HG03432 (cell line): Measurements from ENCODE around the gene RERE.

Experiments used
- ATAC-seq: cut with Tn5 transposase; IDR thresholded peaks from one replicate; pipeline ENCODE4 v1.9.1; 2021; ENCODE audit warnings: mild to moderate bottlenecking, moderate library complexity; ENCODE audit not compliant: unreplicated experiment

RERE gene

DNA sequence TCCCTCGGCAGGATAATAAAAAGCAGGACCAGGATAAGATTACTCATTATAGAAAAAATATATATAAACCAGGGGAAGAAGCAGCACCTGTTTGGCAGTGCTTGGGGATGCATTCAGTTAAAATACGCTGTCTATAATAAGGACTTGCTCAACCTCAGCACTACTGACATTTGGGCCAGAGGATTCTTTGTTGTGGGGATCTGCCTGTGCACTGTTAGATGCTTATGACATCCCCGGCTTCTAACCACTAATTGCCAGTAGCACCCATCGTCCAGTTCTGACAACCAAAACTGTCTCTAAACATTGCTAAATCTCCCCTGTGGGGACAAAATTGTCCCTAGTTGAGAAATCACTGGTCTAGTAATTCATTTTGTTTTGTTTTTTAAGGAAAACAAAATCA, 257.4 kb downstream of the RERE start:
- no peak for ATAC-seq

DNA sequence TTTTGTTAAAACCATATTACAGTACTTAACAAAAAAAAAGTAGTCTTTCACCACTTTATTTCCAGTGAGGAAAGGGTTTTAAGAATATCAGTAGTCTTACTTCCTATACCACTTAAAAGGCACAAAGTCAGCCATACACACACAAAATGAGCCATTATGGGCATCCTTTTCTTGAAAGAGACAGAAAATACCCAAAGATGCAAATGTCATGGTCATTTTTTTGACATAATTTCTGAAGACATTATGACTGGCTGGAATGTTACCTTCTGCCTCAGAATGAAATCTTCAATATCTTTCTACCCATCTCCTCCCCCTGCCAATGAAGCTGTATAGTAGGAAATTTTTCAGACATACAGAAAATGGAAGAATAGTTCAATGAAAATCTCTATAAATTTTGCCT, 261.9 kb downstream of the RERE start:
- ATAC-seq: no peak

DNA sequence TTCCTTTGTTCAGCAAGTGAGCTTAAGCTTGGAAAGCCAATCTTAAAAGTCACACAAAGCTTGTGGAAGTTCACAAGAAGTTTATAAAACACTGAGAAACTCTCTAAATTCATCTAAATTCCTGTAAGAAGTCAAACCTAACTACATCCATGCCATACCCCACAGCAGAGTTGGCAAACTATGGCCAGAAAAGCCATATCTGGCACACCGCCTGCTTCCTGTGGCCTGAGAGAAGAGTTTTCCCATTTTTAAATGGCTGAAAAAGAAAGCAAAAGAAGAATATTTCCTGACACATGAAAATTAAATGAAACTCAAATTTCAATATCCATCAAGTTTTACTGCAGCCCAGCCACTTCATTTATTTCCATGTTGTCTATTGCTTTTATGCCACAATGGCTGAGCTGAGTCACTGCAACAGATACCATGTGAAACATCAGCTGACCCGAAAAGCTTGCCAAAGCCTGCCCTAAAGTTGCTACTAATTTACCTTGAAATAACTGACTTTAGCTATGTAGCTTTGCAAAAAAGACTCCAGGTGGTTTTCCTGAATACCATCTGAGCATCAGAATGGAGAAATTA, 262.4 kb downstream of the RERE start:
- ATAC-seq: no peak

DNA sequence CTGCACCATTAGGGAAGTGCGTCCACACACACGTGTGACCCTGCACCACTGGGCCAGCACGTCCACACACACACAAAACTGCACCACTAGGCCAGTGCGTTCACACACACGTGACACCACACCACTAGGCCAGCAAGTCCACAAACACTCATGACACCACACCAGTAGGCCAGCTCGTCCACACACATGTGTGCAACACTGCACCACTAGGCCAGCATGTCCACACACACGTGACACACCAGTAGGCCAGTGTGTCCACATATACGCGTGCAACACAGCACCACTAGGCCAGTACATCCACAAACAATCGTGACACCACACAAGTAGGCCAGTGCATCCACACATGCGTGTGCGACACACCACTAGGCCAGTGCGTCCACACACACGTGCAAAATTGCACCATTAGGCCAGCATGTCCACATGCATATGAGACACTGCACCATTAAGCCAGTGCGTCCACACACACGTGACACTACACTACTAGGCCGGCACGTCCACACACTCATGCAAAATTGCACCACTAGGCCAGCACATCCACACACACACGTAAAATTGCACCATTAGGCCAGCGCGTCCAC, 264.5 kb downstream of the RERE start:
- no peak for ATAC-seq

DNA sequence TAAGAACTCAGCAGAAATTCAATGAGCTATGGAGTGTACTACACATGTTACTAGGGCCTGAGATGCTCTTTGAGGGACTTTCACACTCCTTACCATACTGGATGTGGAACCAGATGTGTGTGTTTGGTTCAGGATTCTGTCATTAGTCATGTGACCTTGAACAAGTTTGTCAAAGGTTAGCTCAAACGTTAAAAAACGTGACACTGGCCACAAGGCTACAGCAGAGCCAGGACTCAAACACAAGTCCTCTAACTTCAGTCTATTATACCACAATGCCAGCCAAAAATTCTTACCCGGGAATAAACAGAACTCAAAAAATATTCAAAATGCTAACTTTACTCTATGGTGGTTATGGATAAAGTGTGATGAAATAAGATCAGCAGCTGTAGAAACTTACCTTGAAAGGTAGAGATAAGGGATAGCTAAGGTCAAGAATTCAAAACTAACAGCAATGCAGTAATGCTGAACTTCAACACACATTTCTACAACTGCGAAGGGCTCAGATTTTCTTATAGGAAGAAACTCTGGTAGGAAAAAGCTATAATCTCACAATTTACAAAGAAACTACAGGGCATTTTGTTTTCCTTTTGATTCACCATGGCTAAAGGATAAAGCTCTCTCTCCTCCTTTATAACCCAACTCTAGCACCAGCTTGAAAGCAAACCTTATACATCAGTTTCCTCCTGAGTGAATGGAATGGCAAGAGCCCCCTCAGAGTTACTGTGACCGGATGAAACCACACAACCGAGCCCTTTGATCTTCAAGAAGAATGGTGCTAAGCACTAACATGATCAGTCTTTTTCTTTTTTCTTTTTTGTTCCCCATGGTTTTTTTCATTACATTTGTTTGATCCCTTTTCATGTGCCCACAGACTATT, 265.6 kb downstream of the RERE start:
- ATAC-seq: no peak

DNA sequence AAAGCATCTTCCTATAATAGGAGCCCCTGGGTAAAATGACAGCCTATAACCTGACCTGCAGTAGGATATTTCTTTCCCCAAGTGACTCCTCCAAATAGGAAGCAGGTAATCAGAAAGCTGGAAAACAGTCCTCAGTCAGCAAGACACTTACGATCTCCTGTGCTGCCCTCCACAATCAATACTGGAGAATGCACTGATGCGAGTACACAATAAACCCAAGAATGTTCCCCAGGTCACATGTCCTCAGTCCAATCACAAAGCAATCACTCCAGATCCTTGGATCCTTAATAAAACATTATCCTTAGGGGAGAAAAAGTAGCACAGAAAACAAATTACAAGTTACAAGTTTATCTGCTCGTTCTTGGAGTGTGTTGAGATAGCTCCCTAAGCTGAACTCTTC, 266.4 kb downstream of the RERE start:
- ATAC-seq: no peak

DNA sequence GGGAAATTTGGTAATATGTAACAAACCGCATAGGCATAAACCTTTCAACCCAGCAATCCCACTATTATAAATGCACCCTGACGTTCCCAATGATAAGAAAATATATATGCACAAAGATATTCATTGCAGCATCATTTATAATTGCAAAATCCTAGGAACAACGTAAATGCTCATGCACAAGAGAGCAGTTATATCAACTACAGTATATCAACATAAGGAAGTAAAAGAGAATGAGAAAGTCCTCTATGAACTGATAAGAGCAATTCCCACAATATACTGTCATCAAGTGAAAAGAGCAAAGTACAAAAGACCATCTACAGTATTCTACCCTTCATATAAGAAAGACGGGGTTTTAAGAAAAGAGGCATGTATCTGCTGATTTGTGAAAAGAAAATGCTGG, 269.6 kb downstream of the RERE start:
- no peak for ATAC-seq

DNA sequence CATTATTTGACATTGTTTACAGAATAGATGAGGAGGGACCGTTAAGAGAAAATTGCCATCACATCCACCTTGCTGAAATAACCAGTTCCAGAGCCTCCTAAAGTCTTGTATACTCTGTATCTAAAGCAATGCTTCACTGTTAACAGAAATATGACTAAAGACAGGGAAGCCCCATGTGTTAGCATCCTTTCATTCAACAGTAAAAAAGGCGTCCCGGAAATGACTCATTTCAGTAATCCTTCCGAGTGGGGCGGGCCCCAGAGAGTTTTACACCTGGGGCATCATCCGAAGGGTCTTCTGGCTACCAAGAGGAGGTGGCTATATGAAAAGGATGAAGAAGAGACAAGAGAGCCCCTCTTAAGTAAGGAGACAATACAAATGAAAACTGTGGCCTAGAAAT, 272.4 kb downstream of the RERE start:
- ATAC-seq: no peak

DNA sequence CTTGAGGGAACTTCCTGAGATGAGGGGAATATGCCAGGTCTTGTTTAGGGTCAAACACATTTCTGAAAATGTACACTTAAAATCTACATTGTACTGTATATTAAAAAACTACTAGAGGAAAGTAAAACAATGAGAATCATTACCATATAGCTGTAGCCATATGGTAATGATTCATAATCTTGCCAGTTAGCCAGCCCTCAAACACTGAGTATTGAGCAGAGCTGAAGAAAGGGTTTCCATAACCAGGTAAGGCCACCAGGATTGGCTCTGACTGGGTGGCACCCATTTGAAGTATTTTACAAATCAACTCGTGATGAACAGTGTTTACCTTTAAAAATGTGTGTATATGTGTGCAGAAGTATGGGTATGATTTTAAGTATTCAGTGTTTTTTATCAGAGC, 272.8 kb downstream of the RERE start:
- no peak for ATAC-seq

DNA sequence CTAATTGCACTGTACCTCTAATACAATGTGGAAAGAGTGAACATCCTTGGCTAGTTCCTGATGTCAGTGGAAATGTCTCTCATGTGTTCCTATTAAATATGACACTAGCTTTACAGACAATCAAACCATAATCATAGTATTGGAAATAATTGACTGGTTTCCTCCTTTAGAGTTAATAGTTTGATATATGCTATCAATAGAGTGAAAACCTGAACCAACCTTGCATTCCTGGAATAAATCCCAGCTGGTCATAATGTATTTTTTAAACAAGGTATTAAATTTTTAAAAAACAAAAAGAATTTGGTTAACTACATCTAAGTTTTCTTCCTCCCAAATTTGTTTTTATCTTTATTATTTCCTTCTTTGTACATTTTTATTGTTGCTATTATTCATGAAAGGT, 273.5 kb downstream of the RERE start:
- ATAC-seq: no peak

DNA sequence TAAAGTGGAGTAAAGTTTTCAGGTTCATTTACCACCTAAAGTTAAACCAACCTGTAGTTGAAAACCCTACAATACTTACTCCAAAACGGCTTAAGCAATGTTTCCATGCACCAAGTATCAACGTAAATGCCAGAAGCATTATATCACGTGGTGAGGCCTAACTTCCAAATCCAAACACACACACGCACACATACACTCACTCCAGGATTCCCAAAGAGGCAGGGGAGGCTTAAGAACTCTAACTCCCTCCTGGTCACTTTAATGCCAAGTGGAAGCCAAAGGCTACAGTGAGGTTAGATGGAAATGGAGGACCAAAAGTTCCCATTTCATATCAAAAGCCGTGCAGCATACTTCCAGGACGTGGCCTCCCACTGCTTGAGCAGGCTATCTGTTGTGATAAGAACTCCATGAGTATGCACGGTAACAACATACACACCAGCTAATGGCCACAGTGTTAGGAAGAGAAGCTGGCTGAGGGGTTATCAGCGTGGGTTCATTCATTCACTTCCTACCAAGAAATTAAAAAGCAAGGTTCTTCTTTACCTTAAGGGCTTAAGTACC, 275.4 kb downstream of the RERE start:
- no peak for ATAC-seq

DNA sequence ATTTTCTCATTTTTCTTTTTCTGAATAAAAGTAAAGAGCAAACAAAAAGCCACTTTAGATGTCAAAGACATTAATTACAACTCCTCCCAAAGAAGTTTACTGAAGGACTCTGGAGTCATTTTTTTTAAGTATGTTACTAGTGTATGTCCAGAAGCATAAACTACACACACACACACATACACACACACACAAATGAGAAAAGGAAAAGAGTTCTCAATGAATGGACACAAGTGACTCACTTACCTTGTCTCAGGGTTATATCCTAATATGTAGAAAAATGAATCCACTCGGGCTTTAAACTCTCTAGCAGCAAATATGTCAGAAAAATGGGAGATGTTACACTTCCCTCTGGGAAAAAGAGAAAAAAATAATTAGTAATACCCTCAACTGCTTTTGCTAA, 276.5 kb downstream of the RERE start:
- no peak for ATAC-seq

DNA sequence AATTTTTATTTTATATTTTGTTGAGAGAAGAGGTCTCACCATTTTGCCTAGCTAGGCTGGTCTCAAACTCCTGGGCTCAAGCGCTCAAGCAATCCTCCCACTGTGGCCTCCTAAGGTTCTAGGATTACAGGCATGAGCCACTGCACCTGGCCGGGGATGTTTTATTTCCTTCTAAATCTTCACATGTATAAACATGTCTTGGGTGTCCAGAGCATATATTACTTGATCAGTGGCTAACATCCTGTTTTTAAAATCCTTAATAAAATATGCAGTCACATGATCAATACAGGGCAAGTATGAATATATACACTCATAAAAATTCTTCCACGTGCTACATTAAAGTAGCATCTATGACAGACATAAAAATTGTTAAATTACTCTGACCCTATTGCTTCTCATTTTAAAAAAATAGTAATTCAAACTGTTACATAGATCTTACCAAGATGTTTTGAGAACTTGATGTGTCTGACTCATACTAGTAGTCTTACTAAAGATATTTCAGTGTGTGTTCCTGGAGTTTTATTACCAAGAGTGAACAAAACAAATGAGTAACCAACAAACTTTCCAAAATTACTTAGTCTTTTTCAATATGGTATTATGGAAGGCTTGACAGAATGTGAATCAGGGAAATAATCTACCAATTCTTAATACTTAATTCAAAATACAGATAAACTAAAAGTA, 277.0 kb downstream of the RERE start:
- no peak for ATAC-seq

DNA sequence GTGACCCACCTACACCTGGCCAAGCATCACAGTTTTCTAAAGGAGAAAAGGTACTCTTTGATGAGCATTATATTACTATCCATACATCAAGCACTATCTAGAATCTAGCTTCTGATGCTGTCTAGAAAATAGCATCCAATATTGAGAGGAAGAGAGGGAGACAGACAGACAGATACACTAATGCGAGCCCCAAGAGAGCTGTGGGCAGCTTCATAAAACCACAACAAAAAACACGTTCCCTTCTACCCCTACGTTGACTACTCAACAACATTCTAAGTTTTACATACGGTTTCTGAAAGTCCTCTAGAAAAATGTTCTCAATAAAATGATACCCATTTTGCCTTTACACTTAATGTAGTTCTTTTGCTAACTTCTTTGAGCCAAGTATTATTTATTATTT, 277.8 kb downstream of the RERE start:
- no peak for ATAC-seq

DNA sequence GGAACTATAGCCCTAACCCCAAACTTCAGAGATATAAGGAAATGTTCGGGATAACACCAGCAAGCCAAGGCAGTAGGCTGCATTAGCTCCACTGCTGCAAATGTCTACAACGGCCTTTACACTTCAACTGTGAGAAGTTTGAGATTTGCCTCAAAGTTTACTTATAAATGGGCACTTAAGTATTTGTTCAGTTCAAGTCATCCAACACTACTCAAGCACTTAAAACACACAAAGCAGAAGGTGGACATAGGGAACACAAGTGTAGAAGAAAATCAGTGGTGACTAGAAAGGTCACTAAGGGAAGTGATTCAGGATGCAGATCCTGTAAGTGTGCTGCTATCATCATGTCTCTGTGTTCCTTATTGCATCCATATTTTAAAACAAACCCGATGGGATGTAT, 278.9 kb downstream of the RERE start:
- ATAC-seq: no peak

DNA sequence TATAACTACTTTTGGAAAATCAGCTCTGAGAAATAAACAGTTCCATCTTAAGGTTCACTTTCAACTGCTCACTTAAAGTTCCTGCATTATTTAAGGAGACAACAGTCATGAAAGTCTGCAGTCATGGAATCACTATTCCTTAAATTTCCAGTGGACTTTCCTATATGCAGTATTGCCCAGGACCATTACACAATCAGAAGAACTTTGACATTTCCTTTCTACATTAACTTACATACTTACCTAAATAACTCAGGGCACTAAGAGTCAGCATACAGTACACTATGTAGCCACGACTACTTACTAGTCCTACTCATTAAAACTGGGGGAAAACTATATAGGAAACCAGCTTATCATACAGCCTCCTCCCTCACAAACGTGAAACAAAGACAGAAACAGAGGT, 279.4 kb downstream of the RERE start:
- ATAC-seq: no peak

DNA sequence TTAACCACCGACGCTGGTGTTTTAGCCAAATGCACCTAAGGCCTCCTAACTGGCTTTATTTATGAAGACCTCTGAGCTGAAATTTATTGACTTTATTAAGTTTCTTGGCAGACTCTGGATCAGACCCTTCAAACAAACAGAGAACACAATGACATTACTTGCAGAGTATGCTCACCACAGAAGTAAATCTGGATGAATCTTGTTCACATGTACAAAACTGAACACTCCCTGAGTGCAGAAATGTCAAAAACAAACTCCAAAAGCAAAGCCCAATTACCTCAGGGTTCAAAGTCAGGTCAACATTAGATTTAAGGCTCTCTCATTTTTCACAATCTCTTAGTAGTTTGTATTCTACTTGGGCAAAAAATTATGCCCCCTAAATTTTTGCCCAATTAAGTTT, 280.9 kb downstream of the RERE start:
- no peak for ATAC-seq

DNA sequence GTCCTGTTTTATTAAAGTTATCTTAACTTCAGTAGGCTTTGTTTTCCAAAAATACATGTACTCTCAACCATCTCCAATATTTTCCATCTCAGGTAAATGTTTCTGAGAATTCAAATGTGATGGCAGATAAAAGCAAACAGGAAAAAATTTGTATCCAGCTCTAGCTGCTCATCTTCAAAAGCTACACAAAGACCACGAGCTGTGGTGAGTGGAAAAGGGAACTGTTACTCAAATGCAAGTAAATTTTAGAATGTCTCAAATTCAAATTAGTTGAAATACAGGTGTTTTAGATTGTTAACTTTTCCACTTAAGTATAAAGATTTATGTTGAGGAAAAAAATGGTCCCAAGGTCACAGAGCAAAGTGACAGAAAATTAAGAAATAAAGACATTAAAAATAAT, 283.5 kb downstream of the RERE start:
- no peak for ATAC-seq

DNA sequence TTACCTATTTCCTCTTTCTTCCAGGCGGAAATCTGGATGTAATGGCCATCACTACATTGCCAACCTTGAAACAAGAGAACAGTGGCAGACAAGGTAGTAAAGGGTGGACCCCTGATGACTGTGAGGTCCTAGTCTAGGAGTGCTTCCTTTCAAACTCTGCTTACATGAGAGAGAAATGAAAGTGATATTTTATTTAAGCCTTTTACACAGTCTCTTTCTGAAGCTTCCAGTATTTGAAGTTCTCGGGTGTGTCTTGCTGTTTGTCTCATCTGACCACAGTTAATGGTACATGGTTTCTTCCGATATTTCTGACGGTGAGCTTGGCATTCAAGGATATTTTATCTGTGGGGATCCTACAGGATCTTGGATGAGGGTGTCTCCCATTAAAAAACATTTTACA, 284.3 kb downstream of the RERE start:
- ATAC-seq: peak; percentile 67

DNA sequence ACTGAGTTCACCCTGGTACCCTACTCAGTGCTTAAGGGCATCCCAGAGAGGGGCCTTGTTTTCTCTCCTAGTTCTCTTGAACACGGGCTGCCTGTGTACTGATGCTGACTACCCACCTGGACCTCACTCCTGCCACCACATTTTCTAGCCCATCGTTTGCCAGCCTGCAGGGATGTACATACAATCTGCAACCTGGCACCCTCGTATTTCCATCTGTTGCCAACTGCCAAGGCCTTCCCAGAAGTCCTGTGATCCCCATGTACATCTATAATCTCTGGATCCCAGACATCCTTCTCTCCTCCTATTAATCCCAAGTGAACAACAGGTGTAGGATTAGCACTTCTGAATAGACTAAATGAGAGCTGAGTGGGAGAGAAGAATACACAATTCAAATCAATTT, 287.5 kb downstream of the RERE start:
- ATAC-seq: no peak

DNA sequence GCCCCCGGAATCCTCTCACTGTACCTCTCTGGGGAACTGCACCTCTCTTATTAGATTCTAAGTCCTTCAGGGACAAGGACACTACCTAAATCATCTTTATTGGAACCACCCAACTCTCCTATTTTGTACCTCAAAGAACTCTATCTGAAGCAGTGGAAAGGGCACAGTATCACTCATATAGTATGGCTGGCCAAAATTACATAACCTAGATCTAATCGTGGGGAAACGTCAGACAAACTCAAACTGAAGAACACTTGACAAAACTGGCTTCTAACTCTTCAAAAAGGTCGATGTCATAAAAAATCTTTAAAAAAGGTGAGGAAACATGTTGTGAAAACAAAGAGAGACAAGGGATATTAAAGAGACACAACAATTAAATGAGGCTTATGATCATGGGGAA, 289.5 kb downstream of the RERE start:
- no peak for ATAC-seq
